HG03159 (cell line): Measurements from ENCODE around the gene GLIPR1L1.
A peak's percentile ranks its signal among the peaks of the same experiment; 100 is the strongest.
"Not testable (repeated sequence)": the region's sequence is repeated elsewhere in the genome, so short reads cannot be mapped to it uniquely, and the experiment has no call there.

ENCODE experiments used
- ATAC-seq: cut with Tn5 transposase; IDR thresholded peaks from one replicate; pipeline ENCODE4 v1.9.1; 2021; ENCODE audit warnings: mild to moderate bottlenecking, moderate library complexity; ENCODE audit not compliant: unreplicated experiment

GLIPR1L1 gene

GRCh38 chr12:75346215-75346614, 11.7 kb downstream of the GLIPR1L1 start:
- not testable (repeated sequence) for ATAC-seq

- no peak for ATAC-seq
Observed at GRCh38 chr12:75349946-75350345, 15.5 kb downstream of the GLIPR1L1 start.

DNA sequence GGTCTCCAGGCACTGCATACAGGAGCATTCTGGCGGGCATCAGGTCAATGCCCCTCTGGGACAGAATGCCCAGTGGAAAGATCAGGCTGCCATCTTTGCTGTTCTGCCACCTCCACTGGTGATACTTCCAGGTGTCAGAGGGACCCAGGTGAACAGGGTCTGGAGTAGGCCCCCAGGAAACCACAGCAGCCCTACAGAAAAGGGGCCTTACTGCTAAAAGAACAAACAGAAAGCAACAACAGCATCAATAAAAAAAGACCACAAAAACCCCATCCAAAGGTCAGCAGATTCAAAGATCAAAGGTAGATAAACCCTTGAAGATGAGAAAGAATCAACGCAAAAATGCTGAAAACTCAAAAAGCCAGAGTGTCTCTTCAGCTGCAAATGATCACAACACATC, 15.9 kb downstream of the GLIPR1L1 start:
- ATAC-seq, result no peak

- ATAC-seq, result no peak
Observed at GRCh38 chr12:75354011-75354410, 19.5 kb downstream of the GLIPR1L1 start.

DNA sequence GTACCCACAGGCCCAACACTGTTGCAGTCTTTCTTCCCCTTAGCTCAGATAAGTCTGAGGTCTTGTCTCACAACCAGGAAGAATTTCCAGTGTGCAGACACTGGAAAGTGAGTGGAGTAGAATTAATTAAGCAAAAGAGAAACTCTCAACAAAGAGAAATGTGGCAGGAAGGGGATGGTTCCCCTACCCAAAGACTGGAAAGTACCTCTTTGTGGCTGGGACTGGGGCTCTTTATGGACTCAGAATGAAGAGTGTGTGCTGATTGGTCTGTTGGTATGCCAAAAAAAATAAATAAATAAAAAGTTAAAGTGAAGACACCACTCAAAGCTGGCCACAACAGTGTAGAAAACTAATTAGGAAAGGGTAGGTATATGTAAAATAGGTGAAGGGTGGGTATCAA, 26.4 kb downstream of the GLIPR1L1 start:
- ATAC-seq, result no peak

DNA sequence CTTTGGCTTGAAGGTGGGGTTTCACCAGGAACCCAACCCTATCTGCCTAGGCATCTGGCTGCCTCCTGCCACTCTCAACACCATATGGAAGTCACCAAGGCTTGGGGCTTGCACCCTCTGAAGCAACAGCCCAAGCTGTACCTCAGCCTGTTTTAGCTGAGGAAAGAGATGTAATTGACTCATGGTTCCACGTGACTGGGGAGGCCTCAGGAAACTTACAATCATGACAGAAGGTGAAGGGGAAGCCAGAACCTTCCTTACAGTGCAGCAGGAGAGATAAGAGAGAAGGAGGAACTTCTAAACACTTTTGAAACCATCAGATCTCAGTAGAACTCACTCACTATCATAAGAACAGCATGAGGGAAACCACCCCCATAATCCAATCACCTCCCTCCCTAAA, 26.9 kb downstream of the GLIPR1L1 start:
- no peak for ATAC-seq

GRCh38 chr12:75364919-75365318, 30.4 kb downstream of the GLIPR1L1 start:
- ATAC-seq, result no peak

- no peak for ATAC-seq
Observed at GRCh38 chr12:75366629-75367028, 32.2 kb downstream of the GLIPR1L1 start.

DNA sequence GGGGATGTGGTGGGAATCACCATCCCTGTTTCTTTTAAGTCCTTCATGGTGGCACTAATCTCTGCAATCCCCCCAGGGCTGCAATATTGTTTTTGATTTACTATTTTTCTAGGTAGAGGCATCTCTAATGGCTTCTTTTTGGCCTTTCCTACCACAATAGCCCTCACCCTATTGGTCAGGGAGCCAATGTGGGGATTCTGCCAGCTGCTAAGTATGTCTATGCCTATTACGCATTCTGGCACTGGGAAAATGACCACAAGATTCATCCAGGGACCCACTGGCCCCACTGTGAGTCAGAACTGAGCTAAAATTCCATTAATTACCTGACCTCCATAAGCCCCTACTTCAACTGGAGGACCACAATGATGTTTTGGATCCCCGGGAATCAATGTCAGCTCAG, 40.5 kb downstream of the GLIPR1L1 start:
- ATAC-seq, result no peak

GRCh38 chr12:75378354-75378753, 43.9 kb downstream of the GLIPR1L1 start:
- no peak for ATAC-seq

DNA sequence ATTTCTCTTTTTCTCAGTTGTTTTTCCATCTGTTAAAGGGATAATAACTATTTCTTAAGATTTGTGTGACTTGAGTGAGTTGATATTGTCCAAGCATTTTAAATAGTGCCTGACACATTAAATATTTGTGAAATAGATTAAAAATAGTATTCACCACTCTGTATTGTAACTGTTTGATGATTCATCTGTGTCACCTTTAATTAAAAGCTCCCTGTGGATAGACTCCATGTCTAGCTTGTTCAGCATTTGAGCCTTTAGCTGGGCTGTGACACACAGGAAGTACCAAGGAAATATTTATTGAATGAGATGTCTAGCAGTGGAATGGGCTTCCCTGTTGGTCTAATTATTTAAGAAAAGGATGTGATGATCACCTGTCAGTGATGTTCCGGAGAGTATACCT, 54.6 kb downstream of the GLIPR1L1 start:
- no peak for ATAC-seq

DNA sequence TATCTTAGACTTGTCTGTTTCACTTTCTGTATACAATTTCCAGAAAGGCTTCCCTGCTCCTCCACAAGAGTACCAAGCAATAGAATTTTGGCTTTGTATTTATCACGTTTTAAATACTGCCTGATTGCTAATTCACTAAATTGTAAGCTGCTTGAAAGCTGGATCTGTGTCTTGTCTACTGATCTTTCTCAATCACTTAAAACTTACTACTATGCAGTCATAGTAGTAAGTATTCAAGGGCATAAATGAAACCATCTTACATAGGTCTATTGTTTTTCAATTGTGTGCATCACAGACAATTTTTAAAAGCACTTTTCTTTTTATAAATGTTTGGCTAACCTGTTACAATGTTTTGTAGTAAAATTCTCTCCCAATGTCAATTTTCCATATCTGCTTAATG, 55.2 kb downstream of the GLIPR1L1 start:
- no peak for ATAC-seq

- no peak for ATAC-seq
Observed at GRCh38 chr12:75390156-75390898, 55.9 kb downstream of the GLIPR1L1 start.

GRCh38 chr12:75390899-75391538, 56.5 kb downstream of the GLIPR1L1 start, which contains the start of gene GLIPR1L2:
Gene GLIPR1L2, plus strand, starts transcription at chr12:75391089. Its CDS starts 28 bp downstream, at chr12:75391117.
- ATAC-seq, result peak; percentile 98

DNA sequence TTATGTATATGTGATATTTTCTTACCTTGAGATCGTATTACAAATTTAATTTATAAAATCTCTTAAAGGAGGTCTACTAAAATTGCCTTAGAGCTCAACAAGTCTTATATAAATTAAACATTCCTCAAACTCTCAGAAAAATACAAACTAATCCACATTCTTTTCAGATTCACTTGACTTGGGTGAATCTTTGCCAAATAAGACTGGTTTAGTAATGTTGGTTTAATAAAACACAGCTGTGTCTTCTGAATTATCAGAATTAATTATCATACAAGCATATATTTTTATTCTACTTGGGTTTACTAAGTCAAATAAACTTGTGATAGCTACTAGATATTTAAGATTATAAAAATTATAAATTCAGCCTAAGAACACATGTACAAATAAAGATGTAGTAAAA, 69.8 kb downstream of the GLIPR1L1 start:
- ATAC-seq, result no peak

DNA sequence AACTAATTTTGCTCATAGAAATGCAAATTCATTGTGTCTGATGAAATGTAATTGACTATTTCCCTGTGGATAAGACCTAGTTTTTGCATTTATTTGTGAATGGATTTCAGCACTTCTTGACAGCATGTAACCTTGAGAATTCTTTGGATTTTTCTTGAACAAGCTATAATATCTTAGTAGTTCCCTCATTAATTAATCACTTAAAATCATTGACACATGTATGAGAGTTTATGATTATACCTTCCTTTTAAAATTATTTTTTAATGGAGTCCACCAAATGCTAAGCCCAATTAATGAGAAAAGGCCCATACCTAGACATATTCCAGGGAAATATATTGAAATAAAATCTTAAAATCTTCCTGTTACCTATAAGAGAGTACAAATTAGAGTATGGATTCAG, 73.2 kb downstream of the GLIPR1L1 start:
- ATAC-seq, result no peak

- ATAC-seq, result no peak
Observed at GRCh38 chr12:75409830-75410229, 75.4 kb downstream of the GLIPR1L1 start.

- ATAC-seq, result no peak
Observed at GRCh38 chr12:75414671-75415070, 80.2 kb downstream of the GLIPR1L1 start.

DNA sequence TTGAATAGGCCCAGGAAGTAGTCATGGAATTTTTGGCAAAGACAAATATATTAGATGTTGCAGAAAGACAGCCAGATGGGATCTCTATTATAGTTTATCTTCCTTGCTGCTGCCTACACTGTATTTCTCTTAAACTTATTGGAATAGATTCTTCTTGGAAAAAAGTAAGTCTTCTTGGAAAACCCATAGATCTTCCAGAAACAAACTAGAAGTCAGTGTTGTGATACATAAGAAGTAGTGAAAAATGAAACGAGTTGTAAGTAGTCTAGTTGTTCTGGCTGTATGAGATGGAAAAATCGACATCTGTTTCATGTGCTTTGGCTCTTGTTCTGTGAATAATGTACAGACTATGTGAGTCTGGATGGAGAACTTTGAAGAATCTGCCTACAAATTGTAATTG, 85.4 kb downstream of the GLIPR1L1 start:
- no peak for ATAC-seq
